ENCODE data around the gene USH2A.

USH2A gene

GRCh38 chr1:215583185-215583749 lies 840.0 kb downstream of the USH2A start:
- DNase-seq: no peak

GRCh38 chr1:215581896-215582295 lies 841.4 kb downstream of the USH2A start:
- DNase-seq: no peak

Data from effector CD8-positive, alpha-beta T cell (primary cell).